Activated CD8-positive, alpha-beta memory T cell treated with anti-CD3 and anti-CD28 coated beads, Interleukin-2, amount 50 U/mL, for 48 hours (primary cell): ENCODE measurements around the gene DHRS1.

Experiments used
- DNase-seq: peaks from one replicate; pipeline ENCODE4 v3.0.0-alpha.2; 2020

The DHRS1 gene

GRCh38 chr14:24327303-24327702 is 27.7 kb upstream of the DHRS1 start:
- no peak for DNase-seq

GRCh38 chr14:24325963-24326362 is 26.4 kb upstream of the DHRS1 start:
- no peak for DNase-seq

GRCh38 chr14:24325041-24325530 is 25.5 kb upstream of the DHRS1 start:
- DNase-seq = no peak

GRCh38 chr14:24324024-24324423 is 24.4 kb upstream of the DHRS1 start:
- DNase-seq = no peak

GRCh38 chr14:24323341-24323740 is 23.8 kb upstream of the DHRS1 start:
- no peak for DNase-seq

GRCh38 chr14:24322672-24323071 is 23.1 kb upstream of the DHRS1 start:
- DNase-seq = no peak

- no peak for DNase-seq
These were observed 21.8 kb upstream of the DHRS1 start for GRCh38 chr14:24321212-24321975.

GRCh38 chr14:24317141-24317928 is 17.8 kb upstream of the DHRS1 start:
- DNase-seq = no peak

GRCh38 chr14:24316597-24316950 is 17.0 kb upstream of the DHRS1 start:
- DNase-seq = no peak

GRCh38 chr14:24315807-24316596 is 16.4 kb upstream of the DHRS1 start:
- DNase-seq = no peak

- DNase-seq = no peak
These were observed 15.7 kb upstream of the DHRS1 start for GRCh38 chr14:24315243-24315806.

GRCh38 chr14:24314377-24315193 is 15.0 kb upstream of the DHRS1 start:
- no peak for DNase-seq

- DNase-seq = no peak
These were observed 14.3 kb upstream of the DHRS1 start for GRCh38 chr14:24313913-24314312.

GRCh38 chr14:24312736-24313507 is 13.3 kb upstream of the DHRS1 start:
- DNase-seq = no peak

GRCh38 chr14:24311837-24312615 is 12.4 kb upstream of the DHRS1 start:
- DNase-seq = no peak

GRCh38 chr14:24310646-24311604 is 11.3 kb upstream of the DHRS1 start, which contains the start of gene LTB4R:
Gene LTB4R, plus strand, starts transcription at chr14:24311502. Its CDS starts 4,150 bp downstream, at chr14:24315652.
- peak; percentile 81 for DNase-seq

GRCh38 chr14:24310265-24310645 is 10.7 kb upstream of the DHRS1 start:
- DNase-seq = no peak

GRCh38 chr14:24309538-24310264 is 10.1 kb upstream of the DHRS1 start, which contains the start of gene LTB4R2:
Gene LTB4R2, plus strand, starts transcription at chr14:24310140. Its CDS starts 525 bp downstream, at chr14:24310665.
- DNase-seq = no peak
